ENCODE measurements around the gene CCRL2. TPM values are rescaled to one million over a fixed set of nuclear protein-coding genes. Genes with fewer than 3 reads are reported as not detected.

The CCRL2 gene
- total and polyA plus RNA-seq, 9 of the 15 experiments (the other 6 are each of a cell fraction or from before 2014, with no cell fraction given) = 3.4 to 5.7 (median 4.0) TPM

GRCh38 chr3:46406443-46406787 is 644 bp upstream of the CCRL2 start (continued):
- peak; percentile 78 for TF ChIP-seq ZBTB1 (CRISPR knock-in tag; IDR thresholded peaks at IDR 0.05; ENCODE audit: borderline replicate concordance, low read depth)
- TF ChIP-seq ZNF766 (CRISPR knock-in tag; conservative IDR thresholded peaks at IDR 0.05) = no peak
- no peak for TF ChIP-seq ZNF431 (CRISPR knock-in tag; IDR thresholded peaks at IDR 0.05)
- peak; percentile 63; the same call in 1 of the 2 replicates for TF ChIP-seq HBP1 (CRISPR knock-in tag; IDR thresholded peaks at IDR 0.05)
- peak in 1 of 2 experiments; percentile 16; a peak in 1 of 4 replicates for TF ChIP-seq MLLT1 (IDR thresholded peaks at IDR 0.05)
- 0 out of 2 replicates have a peak, but pooled peaks have one; percentile 10 for TF ChIP-seq CREM (IDR thresholded peaks at IDR 0.05; ENCODE audit: low read depth)
- TF ChIP-seq SMARCB1 (IDR thresholded peaks at IDR 0.05; ENCODE audit: insufficient read length, low read depth) = peak; percentile 41

DNA sequence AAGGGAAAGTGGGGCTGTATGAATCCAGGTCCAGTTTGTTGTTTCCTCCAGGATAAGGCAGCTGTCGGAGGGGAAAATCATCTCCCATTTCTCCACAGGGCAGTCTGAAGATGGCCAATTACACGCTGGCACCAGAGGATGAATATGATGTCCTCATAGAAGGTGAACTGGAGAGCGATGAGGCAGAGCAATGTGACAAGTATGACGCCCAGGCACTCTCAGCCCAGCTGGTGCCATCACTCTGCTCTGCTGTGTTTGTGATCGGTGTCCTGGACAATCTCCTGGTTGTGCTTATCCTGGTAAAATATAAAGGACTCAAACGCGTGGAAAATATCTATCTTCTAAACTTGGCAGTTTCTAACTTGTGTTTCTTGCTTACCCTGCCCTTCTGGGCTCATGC is 911 bp downstream of the CCRL2 start:
- peak overlapping the region; percentile 35 for H3K4me3 ChIP-seq
- H3K27ac ChIP-seq (ENCODE audit: extremely low read depth, low read depth, low read length) = peak overlapping the region; percentile 88
- in situ Hi-C loops (cut with MboI) = loop anchor here (25.0 kb wide), 1 partner anchor 1371 kb away; the partner anchor contains the start of gene CLEC3B
- H2AFZ ChIP-seq (ENCODE audit: low read depth, low read length) = peak overlapping the region; percentile 96
- no TSS peak for BruUV-seq (replicated peaks)
- H3K36me3 ChIP-seq (ENCODE audit: control insufficient read depth, insufficient read depth, low read length) = no peaks in the 10 kb centered on the region
- H3K9ac ChIP-seq (ENCODE audit: insufficient read depth in 1 of 2, low read depth in 2 of 2, low read length in 2 of 2) = peak overlapping the region; percentile 34 to 66; a peak in 3 of 4 replicates
- H3K9me1 ChIP-seq (ENCODE audit: control insufficient read depth, insufficient read depth, low read length) = no peaks in the 10 kb centered on the region
- intact Hi-C loops (cut with micrococcal nuclease) = no loop called here
- no peaks in the 10 kb centered on the region; the same call in 1 of the 2 replicates for H3K9me3 ChIP-seq (replicated peaks; ENCODE audit: control insufficient read depth, insufficient read depth, low read depth, low read length)
- no peaks in the 10 kb centered on the region for H4K20me1 ChIP-seq (replicated peaks; ENCODE audit: control insufficient read depth, insufficient read depth, low read length)
- POLR2A ChIA-PET = interaction anchor here (0.6 to 2.3 kb wide), 10 partner anchors 8 to 96 kb away, joined by 3 to 8 read pairs (median 4); partner anchors contain the start of gene CCR5
- H3K4me1 ChIP-seq (replicated peaks in 1 of 2; ENCODE audit: control insufficient read depth in 2 of 2, insufficient read depth in 2 of 2, low read length in 2 of 2) = peaks cover 25 to 45% of the 10 kb centered on the region in 2 experiments
- peaks cover 2% of the 10 kb centered on the region; the same call in 1 of the 3 replicates for H3K79me2 ChIP-seq (ENCODE audit: control insufficient read depth, insufficient read depth, low read length)
- H3K4me2 ChIP-seq (ENCODE audit: insufficient read depth, low read length) = peak overlapping the region; percentile 84
- no peaks in the 10 kb centered on the region for H3K27me3 ChIP-seq (ENCODE audit: control insufficient read depth in 2 of 2, insufficient read depth in 2 of 2, low read length in 2 of 2)
- FAIRE-seq (no peak), DNase-seq (ENCODE audit: extremely low read depth in 1 of 4, low spot score in 3 of 4) (no peak), ATAC-seq (no peak)
- WGBS (ENCODE audit: insufficient coverage, low coverage, missing lambda C conversion rate) = 54% methylated on average over 7 of the region's 7 CpGs
- CTCF ChIA-PET (ENCODE audit: low intra/inter-chr PET ratio) = no interaction called here
- TF ChIP-seq ILF3 (IDR thresholded peaks at IDR 0.05; ENCODE audit: borderline replicate concordance) (no peak), CXXC5 (CRISPR knock-in tag; IDR thresholded peaks at IDR 0.05) (0 out of 2 replicates have a peak, but pooled peaks have one; percentile 20), NCOA2 (IDR thresholded peaks at IDR 0.05; ENCODE audit: partially characterized antibody in 2 of 2) (no peak), SRSF3 (IDR thresholded peaks at IDR 0.05; ENCODE audit: insufficient read depth, low read length) (no peak), ZNF274 (IDR thresholded peaks at IDR 0.05; ENCODE audit: borderline replicate concordance, low read depth, low read length) (no peak), POLR2A (conservative IDR thresholded peaks at IDR 0.05) (no peak), CBFB (CRISPR knock-in tag; IDR thresholded peaks at IDR 0.05) (no peak), ESRRA (IDR thresholded peaks at IDR 0.05; ENCODE audit: borderline replicate concordance, low read depth) (no peak), U2AF2 (optimal IDR thresholded peaks at IDR 0.05; ENCODE audit: low read depth, low read length) (no peak), CREB1 (IDR thresholded peaks at IDR 0.05) (no peak), CREB1 (CRISPR knock-in tag; IDR thresholded peaks at IDR 0.05) (no peak), BCL6 (CRISPR knock-in tag; IDR thresholded peaks at IDR 0.05) (0 out of 2 replicates have a peak, but pooled peaks have one; percentile 31), CBX8 (IDR thresholded peaks at IDR 0.05; ENCODE audit: borderline replicate concordance, extremely low read depth, low read depth, low read length, poor library complexity, severe bottlenecking) (no peak), CBFA2T3 (IDR thresholded peaks at IDR 0.05) (no peak)
